OCI-LY3 (cell line): ENCODE results near the gene HMGN1.
"Not testable (repeated sequence)": the region's sequence is repeated elsewhere in the genome, so short reads cannot be mapped to it uniquely, and the experiment has no call there.

ENCODE experiments used
- H2AFZ ChIP-seq: fragments of 200-600, 300-600 bp; shearing (Covaris generic); 2 replicates; pipeline ENCODE4 v1.6.0; 2014; ENCODE audit warnings: antibody characterized with exemption, low read depth, low read length
- H3K27ac ChIP-seq: fragments of 200-600, 300-600 bp; sonication (generic); 2 replicates; pipeline ENCODE4 v1.5.1; 2014; ENCODE audit warnings: mild to moderate bottlenecking, low read length, moderate library complexity, mixed read lengths
- H3K27me3 ChIP-seq: fragments of 200-600, 300-600 bp; sonication (generic); 2 replicates; pipeline ENCODE4 v1.6.1; 2014; ENCODE audit warnings: low read depth, low read length, mixed read lengths
- H3K36me3 ChIP-seq: fragments of 200-600, 300-600 bp; sonication (generic); replicated peaks from 2 replicates; pipeline ENCODE3; 2014; ENCODE audit warnings: low read depth, low read length, mixed read lengths
- H3K4me1 ChIP-seq: fragments of 300-600, 200-600 bp; sonication (generic); 2 replicates; pipeline ENCODE4 v1.6.1; 2014; ENCODE audit warnings: low read length, mixed read lengths
- H3K4me2 ChIP-seq: fragments of 200-600, 300-600 bp; sonication (generic); 2 replicates; pipeline ENCODE4 v1.6.1; 2014; ENCODE audit warnings: low read length, mixed read lengths
- H3K4me3 ChIP-seq: fragments of 300-600, 200-600 bp; sonication (generic); 2 replicates; pipeline ENCODE4 v1.5.1; 2014; ENCODE audit warnings: antibody characterized with exemption, mild to moderate bottlenecking, low read length, moderate library complexity
- H3K79me2 ChIP-seq: fragments of 300-600, 200-600 bp; shearing (Covaris generic); 2 replicates; pipeline ENCODE4 v1.6.1; 2014; ENCODE audit warnings: mild to moderate bottlenecking, low read length, mixed read lengths
- H3K9ac ChIP-seq: fragments of 300-600, 200-600 bp; shearing (Covaris generic); 2 replicates; pipeline ENCODE4 v1.6.0; 2014; ENCODE audit warnings: mild to moderate bottlenecking, low read length, moderate library complexity
- H3K9me3 ChIP-seq: fragments of 200-600, 300-600 bp; shearing (Covaris generic); 2 replicates; pipeline ENCODE4 v1.6.1; 2014; ENCODE audit warnings: low read length, mixed read lengths; ENCODE audit not compliant: insufficient read depth
- H4K20me1 ChIP-seq: fragments of 200-600, 300-600 bp; sonication (generic); 2 replicates; pipeline ENCODE4 v1.6.1; 2016; ENCODE audit warnings: low read length, mixed read lengths; ENCODE audit not compliant: insufficient read depth
- EZH2phosphoT487 ChIP-seq: fragments of 200-600 bp; shearing (Covaris generic); IDR thresholded peaks from 2 replicates; pipeline ENCODE4 v1.6.1; 2018; ENCODE audit warnings: antibody characterized with exemption, mixed run types, low read depth
- TF ChIP-seq, protein P1 (sequence below): fragments of 200-600, 300-600 bp; sonication (generic); IDR thresholded peaks from 2 replicates; pipeline ENCODE4 v1.5.1; 2014; ENCODE audit warnings: antibody characterized with exemption, low read length, low read depth

Gene HMGN1

DNA sequence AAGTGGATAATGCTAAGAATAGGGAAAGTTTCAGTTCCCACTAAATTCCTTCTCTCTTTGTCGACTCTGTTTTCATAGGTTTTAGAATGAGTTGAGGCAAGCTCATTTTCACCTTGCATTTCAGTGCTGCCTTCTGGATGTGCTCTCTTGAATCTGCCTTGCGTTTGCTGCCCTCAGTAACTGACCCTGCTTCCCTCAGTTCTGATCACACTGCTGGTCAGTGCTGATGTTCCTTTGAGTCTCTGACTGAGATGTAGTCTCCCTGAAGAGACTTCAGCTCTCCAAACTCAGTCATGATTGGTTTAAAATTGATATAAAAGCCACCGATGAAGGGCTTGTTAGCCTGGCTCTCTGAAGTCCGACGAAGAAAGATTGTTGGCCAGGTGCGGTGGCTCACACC, 25.2 kb upstream of the HMGN1 start:
- Histone ChIP-seq H2AFZ (peak overlapping the region; percentile 28), H3K27me3 (no peaks in the 10 kb centered on the region), H4K20me1 (no peaks in the 10 kb centered on the region), H3K79me2 (no peaks in the 10 kb centered on the region), H3K9me3 (no peaks in the 10 kb centered on the region), H3K27ac (no peak overlapping the region), H3K4me2 (peak overlapping the region; percentile 46), H3K9ac (no peak overlapping the region), H3K4me3 (peak overlapping the region; percentile 26), H3K4me1 (peaks cover 24% of the 10 kb centered on the region), H3K36me3 (no peaks in the 10 kb centered on the region)
- TF ChIP-seq EZH2phosphoT487: no peak
- TF ChIP-seq, protein P1, sequence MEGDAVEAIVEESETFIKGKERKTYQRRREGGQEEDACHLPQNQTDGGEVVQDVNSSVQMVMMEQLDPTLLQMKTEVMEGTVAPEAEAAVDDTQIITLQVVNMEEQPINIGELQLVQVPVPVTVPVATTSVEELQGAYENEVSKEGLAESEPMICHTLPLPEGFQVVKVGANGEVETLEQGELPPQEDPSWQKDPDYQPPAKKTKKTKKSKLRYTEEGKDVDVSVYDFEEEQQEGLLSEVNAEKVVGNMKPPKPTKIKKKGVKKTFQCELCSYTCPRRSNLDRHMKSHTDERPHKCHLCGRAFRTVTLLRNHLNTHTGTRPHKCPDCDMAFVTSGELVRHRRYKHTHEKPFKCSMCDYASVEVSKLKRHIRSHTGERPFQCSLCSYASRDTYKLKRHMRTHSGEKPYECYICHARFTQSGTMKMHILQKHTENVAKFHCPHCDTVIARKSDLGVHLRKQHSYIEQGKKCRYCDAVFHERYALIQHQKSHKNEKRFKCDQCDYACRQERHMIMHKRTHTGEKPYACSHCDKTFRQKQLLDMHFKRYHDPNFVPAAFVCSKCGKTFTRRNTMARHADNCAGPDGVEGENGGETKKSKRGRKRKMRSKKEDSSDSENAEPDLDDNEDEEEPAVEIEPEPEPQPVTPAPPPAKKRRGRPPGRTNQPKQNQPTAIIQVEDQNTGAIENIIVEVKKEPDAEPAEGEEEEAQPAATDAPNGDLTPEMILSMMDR: no peak

DNA sequence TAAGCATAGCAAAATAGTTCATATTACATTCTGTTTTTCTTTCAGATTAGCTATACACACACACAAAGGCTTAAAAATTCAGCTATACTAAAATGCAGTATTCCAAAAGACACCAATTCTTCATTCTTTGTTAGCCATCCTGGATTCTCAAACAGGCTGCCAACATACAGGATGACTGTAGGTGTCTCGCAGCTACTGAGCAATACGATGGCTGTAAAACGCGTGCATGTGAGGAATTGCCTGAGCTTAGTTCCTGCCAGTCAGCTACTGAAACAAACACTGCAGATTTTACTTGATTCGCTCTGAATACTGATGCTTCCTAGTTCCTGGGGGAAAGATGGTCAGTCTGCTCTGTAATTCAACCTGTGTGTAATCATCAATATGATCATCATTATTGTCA, 24.7 kb upstream of the HMGN1 start:
- Histone ChIP-seq H3K36me3 (no peaks in the 10 kb centered on the region), H3K27ac (no peak overlapping the region), H3K79me2 (no peaks in the 10 kb centered on the region), H3K4me3 (peak overlapping the region; percentile 26), H3K9me3 (no peaks in the 10 kb centered on the region), H3K4me1 (peaks cover 24% of the 10 kb centered on the region), H2AFZ (peak overlapping the region; percentile 28), H4K20me1 (no peaks in the 10 kb centered on the region), H3K9ac (no peak overlapping the region), H3K27me3 (no peaks in the 10 kb centered on the region), H3K4me2 (peak overlapping the region; percentile 46)
- no peak for TF ChIP-seq EZH2phosphoT487
- TF ChIP-seq, protein P1: peak; percentile 37

DNA sequence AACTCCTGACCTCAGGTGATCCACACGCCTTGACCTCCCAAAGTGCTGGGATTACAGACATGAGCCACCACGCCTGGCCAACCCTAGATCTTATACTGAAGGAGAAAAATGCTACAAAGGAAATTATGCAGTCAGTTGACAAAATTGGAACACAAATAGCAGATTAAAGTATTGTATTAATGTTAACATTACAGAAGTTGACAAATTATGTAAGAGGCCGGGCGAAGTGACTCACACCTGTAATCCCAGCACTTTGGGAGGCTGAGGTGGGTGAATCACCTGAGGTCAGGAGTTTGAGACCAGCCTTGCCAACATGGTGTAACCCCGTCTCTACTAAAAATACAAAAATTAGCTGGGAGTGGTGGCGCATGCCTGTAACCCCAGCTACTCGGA, 21.0 kb upstream of the HMGN1 start:
- not testable (repeated sequence) for H3K9me3 ChIP-seq, H3K79me2 ChIP-seq, H3K27me3 ChIP-seq, H3K27ac ChIP-seq, H3K36me3 ChIP-seq, H3K9ac ChIP-seq, H3K4me2 ChIP-seq, H4K20me1 ChIP-seq, H3K4me3 ChIP-seq, H2AFZ ChIP-seq
- peaks cover 17% of the 10 kb centered on the region for H3K4me1 ChIP-seq

DNA sequence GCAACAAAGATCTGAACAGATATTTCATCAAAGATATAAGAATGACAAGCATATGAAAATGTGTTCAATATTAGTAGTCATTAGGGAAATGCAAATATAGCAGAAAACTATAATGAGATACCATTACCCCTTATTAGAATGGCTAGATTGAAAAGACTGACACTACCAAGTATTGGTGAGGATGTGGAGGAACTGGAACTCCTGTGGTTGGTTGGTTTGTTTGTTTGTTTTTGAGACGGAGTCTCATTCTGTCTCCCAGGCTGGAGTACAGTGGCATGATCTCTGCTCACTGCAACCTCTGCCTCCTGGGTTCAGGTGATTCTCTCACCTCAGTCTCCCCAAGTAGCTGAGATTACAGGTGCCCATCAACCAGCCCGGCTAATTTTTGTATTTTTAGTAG, 18.9 kb upstream of the HMGN1 start:
- no peak overlapping the region for H3K9ac ChIP-seq
- H3K4me1 ChIP-seq: peaks cover 4% of the 10 kb centered on the region
- no peak overlapping the region for H3K27ac ChIP-seq
- H3K36me3 ChIP-seq: no peaks in the 10 kb centered on the region
- H3K9me3 ChIP-seq: no peaks in the 10 kb centered on the region
- no peak overlapping the region for H3K4me3 ChIP-seq
- no peaks in the 10 kb centered on the region for H4K20me1 ChIP-seq
- no peak overlapping the region for H3K4me2 ChIP-seq
- no peak overlapping the region for H2AFZ ChIP-seq
- no peaks in the 10 kb centered on the region for H3K27me3 ChIP-seq
- H3K79me2 ChIP-seq: no peaks in the 10 kb centered on the region
- no peak for TF ChIP-seq EZH2phosphoT487
- TF ChIP-seq, protein P1: no peak

DNA sequence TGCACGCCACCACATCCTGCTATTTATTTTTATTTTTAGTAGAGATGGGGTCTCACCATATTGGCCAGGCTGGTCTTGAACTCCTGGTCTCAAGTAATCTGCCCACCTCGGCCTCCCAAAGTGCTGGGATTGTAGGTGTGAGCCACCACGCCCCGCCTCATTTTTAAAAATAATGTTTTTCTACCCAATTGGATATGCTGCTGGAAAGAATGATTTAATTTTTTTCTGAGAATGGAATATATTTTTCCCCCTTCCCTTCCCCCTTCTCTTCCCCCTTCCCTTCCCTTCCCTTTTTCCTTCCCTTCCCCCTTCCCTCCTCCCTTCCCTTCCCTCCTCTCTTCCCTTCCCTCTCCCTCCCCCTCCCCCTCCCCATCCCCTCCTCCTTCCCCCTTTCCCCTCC, 17.7 kb upstream of the HMGN1 start:
- Histone ChIP-seq H3K4me1 (peaks cover 4% of the 10 kb centered on the region), H4K20me1 (no peaks in the 10 kb centered on the region), H3K4me3 (no peak overlapping the region), H3K79me2 (no peaks in the 10 kb centered on the region), H2AFZ (no peak overlapping the region), H3K36me3 (no peaks in the 10 kb centered on the region), H3K27me3 (no peaks in the 10 kb centered on the region), H3K4me2 (no peak overlapping the region), H3K9ac (no peak overlapping the region), H3K27ac (no peak overlapping the region), H3K9me3 (no peaks in the 10 kb centered on the region)
- TF ChIP-seq, protein P1: no peak
